NOMO-1 treated with dmso at 0.1 percent for 144 hours (cell line): Measurements from ENCODE around the gene METTL27.

Source experiments
- DNase-seq: peaks from one replicate; lab custom pipeline; 2025; ENCODE audit not compliant: unreplicated experiment; lab: John Stamatoyannopoulos, UW

The METTL27 gene

GRCh38 chr7:73869011-73869798 is 26.9 kb upstream of the METTL27 start:
- no peak for DNase-seq

GRCh38 chr7:73866446-73866767 is 24.1 kb upstream of the METTL27 start:
- DNase-seq: no peak

GRCh38 chr7:73865738-73866445 is 23.6 kb upstream of the METTL27 start:
- peak; percentile 42 for DNase-seq

GRCh38 chr7:73864981-73865711 is 22.8 kb upstream of the METTL27 start:
- no peak for DNase-seq

GRCh38 chr7:73861305-73861704 is 19.0 kb upstream of the METTL27 start:
- no peak for DNase-seq

- no peak for DNase-seq
These were observed 18.5 kb upstream of the METTL27 start, which contains the start of gene TMEM270 for GRCh38 chr7:73860859-73861258. TMEM270 (plus strand) TSS chr7:73861159; CDS start chr7:73861195, 36 bp downstream.

GRCh38 chr7:73858807-73859206 is 16.5 kb upstream of the METTL27 start:
- DNase-seq: no peak

GRCh38 chr7:73856941-73857340 is 14.6 kb upstream of the METTL27 start:
- DNase-seq: no peak

- no peak for DNase-seq
These were observed 10.2 kb upstream of the METTL27 start for GRCh38 chr7:73852500-73852899.

GRCh38 chr7:73851410-73852338 is 9.4 kb upstream of the METTL27 start:
- peak; percentile 33 for DNase-seq

GRCh38 chr7:73850781-73851207 is 8.5 kb upstream of the METTL27 start:
- DNase-seq: peak; percentile 63

- no peak for DNase-seq
These were observed 5.8 kb upstream of the METTL27 start for GRCh38 chr7:73847941-73848723.

- DNase-seq: peak; percentile 87
These were observed 3.4 kb upstream of the METTL27 start for GRCh38 chr7:73845701-73846195.

- no peak for DNase-seq
These were observed 2.6 kb upstream of the METTL27 start for GRCh38 chr7:73844848-73845460.

GRCh38 chr7:73844131-73844547 is 1.8 kb upstream of the METTL27 start:
- DNase-seq: no peak

- no peak for DNase-seq
These were observed 638 bp downstream of the METTL27 start for GRCh38 chr7:73841689-73842066.

- no peak for DNase-seq
These were observed 1.5 kb downstream of the METTL27 start for GRCh38 chr7:73840715-73841379.
